ENCODE measurements around the gene APOE.
"Not testable (repeated sequence)": the region's sequence is repeated elsewhere in the genome, so short reads cannot be mapped to it uniquely, and the experiment has no call there.

APOE gene

GRCh38 chr19:44884566-44884965, 21.0 kb upstream of the APOE start:
- no peak for DNase-seq (ENCODE audit: low spot score)

DNA sequence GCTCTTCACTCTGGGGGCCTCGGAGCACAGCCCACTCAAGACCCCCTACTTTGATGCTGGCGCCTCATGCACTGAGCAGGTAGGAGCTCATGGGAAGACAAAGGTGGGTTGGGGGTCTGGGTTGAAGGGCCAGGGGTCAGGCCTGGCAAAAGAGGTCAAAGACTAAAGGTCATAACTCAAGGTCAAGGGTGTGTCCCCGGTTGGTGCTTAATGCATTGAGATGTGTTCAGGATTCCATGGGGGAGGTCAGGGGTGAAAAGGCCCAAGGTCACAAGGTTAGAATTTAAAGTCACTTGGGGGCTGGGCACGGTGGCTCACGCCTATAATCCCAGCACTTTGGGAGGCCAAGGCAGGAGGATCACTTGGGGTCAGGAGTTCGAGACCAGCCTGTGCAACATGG, 19.5 kb upstream of the APOE start:
- DNase-seq (ENCODE audit: low spot score) = no peak

- DNase-seq (ENCODE audit: low spot score) = no peak
Observed at GRCh38 chr19:44887648-44888047, 17.9 kb upstream of the APOE start.

GRCh38 chr19:44888335-44888734, 17.3 kb upstream of the APOE start:
- DNase-seq (ENCODE audit: low spot score) = not testable (repeated sequence)

DNA sequence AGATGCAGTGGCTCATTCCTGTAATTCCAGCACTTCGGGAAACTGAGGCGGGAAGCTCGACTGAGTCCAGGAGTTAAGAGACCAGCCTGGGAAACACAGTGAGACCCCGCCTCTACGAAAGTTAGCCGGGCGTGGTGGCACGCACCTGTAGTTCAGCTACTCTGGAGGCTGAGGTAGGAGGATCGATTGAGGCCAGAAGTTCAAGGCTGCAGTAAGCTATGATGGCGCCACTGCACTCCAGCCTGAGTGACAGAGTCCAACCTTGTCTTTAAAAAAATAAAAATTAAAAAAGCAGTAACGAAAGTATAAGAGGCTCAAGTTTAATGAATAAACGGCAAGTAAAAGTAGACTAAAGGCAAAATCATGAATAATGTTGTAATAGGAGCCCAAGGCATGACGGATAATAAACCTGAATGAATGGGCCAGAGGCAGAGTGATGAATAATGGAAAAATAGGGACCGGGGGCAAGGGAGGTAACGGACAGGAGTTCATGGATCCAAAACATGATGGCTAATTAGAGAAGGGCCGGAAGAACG, 15.7 kb upstream of the APOE start:
- no peak for DNase-seq (ENCODE audit: low spot score)

GRCh38 chr19:44890366-44891015, 15.1 kb upstream of the APOE start:
- peak; percentile 99 for DNase-seq (ENCODE audit: low spot score)

- DNase-seq (ENCODE audit: low spot score) = no peak
Observed at GRCh38 chr19:44891016-44891882, 14.3 kb upstream of the APOE start, which contains the start of gene TOMM40. TSS of gene TOMM40 (plus strand) at chr19:44891254. CDS start at chr19:44891416, 162 bp downstream.

DNA sequence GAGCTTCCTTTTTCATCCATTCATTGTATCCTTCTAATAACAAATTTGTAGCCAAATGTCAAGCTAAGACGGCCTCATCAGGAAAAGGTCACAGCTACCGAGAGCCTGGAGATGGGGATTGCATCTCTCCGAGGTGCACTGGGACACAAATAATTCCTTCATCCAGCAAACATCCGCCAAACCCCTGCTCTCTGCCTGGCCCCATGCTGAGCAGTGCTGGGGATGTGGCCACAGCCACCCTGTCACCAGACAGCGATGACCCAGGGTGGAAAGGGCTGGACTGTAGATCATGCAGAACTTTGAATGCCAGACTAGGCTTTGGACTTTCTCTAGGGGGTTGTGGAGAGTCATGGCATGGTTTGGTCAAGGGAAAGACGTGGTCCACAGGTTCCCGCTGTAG, 12.7 kb upstream of the APOE start:
- no peak for DNase-seq (ENCODE audit: low spot score)

DNA sequence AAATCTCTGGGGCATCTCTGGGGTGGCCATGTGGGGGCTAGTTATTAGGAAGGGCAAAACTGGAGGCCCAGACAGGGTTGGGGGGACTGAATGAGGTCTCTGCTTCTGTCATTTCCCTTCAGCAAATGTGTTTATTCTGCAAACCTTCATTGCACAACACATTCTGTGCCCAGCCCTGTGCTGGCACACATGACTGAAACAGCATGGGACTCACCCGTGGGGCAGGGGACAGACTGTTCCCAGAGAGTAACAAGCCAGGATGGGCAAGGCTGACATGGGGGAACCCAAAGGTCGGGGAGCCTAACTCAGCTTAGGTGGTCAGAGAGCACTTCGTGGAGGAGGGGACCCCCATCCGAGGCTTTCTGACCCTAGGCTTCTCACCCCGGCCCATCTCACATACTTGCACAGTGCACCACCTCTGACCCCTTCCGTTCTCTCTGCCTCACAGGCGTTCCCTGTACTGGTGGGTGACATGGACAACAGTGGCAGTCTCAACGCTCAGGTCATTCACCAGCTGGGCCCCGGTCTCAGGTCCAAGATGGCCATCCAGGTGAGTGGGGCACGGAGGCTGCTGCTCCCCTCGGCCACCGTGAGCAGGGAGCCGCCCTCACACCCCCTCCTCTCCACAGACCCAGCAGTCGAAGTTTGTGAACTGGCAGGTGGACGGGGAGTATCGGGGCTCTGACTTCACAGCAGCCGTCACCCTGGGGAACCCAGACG, 12.1 kb upstream of the APOE start:
- DNase-seq (ENCODE audit: low spot score) = no peak

- no peak for DNase-seq (ENCODE audit: low spot score)
Observed at GRCh38 chr19:44894052-44894400, 11.6 kb upstream of the APOE start.

GRCh38 chr19:44894946-44895345, 10.7 kb upstream of the APOE start:
- DNase-seq (ENCODE audit: low spot score) = no peak

- no peak for DNase-seq (ENCODE audit: low spot score)
Observed at GRCh38 chr19:44897835-44898234, 7.8 kb upstream of the APOE start.

- no peak for DNase-seq (ENCODE audit: low spot score)
Observed at GRCh38 chr19:44900328-44901244, 5.0 kb upstream of the APOE start.

- no peak for DNase-seq (ENCODE audit: low spot score)
Observed at GRCh38 chr19:44903216-44903601, 2.4 kb upstream of the APOE start.

GRCh38 chr19:44903602-44904425, 1.8 kb upstream of the APOE start:
- DNase-seq (ENCODE audit: low spot score) = no peak

DNA sequence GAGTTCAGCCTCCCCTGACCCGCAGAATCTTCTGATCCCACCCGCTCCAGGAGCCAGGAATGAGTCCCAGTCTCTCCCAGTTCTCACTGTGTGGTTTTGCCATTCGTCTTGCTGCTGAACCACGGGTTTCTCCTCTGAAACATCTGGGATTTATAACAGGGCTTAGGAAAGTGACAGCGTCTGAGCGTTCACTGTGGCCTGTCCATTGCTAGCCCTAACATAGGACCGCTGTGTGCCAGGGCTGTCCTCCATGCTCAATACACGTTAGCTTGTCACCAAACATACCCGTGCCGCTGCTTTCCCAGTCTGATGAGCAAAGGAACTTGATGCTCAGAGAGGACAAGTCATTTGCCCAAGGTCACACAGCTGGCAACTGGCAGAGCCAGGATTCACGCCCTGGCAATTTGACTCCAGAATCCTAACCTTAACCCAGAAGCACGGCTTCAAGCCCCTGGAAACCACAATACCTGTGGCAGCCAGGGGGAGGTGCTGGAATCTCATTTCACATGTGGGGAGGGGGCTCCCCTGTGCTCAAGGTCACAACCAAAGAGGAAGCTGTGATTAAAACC, 1.1 kb upstream of the APOE start:
- no peak for DNase-seq (ENCODE audit: low spot score)

DNA sequence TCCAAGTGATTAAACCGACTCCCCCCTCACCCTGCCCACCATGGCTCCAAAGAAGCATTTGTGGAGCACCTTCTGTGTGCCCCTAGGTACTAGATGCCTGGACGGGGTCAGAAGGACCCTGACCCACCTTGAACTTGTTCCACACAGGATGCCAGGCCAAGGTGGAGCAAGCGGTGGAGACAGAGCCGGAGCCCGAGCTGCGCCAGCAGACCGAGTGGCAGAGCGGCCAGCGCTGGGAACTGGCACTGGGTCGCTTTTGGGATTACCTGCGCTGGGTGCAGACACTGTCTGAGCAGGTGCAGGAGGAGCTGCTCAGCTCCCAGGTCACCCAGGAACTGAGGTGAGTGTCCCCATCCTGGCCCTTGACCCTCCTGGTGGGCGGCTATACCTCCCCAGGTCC, 2.0 kb downstream of the APOE start:
- no peak for DNase-seq (ENCODE audit: low spot score)

DNA sequence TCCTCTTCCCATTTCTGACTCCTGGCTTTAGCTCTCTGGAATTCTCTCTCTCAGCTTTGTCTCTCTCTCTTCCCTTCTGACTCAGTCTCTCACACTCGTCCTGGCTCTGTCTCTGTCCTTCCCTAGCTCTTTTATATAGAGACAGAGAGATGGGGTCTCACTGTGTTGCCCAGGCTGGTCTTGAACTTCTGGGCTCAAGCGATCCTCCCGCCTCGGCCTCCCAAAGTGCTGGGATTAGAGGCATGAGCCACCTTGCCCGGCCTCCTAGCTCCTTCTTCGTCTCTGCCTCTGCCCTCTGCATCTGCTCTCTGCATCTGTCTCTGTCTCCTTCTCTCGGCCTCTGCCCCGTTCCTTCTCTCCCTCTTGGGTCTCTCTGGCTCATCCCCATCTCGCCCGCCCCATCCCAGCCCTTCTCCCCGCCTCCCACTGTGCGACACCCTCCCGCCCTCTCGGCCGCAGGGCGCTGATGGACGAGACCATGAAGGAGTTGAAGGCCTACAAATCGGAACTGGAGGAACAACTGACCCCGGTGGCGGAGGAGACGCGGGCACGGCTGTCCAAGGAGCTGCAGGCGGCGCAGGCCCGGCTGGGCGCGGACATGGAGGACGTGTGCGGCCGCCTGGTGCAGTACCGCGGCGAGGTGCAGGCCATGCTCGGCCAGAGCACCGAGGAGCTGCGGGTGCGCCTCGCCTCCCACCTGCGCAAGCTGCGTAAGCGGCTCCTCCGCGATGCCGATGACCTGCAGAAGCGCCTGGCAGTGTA, 2.7 kb downstream of the APOE start:
- DNase-seq (ENCODE audit: low spot score) = no peak

DNA sequence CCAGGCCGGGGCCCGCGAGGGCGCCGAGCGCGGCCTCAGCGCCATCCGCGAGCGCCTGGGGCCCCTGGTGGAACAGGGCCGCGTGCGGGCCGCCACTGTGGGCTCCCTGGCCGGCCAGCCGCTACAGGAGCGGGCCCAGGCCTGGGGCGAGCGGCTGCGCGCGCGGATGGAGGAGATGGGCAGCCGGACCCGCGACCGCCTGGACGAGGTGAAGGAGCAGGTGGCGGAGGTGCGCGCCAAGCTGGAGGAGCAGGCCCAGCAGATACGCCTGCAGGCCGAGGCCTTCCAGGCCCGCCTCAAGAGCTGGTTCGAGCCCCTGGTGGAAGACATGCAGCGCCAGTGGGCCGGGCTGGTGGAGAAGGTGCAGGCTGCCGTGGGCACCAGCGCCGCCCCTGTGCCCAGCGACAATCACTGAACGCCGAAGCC, 3.3 kb downstream of the APOE start:
- DNase-seq (ENCODE audit: low spot score) = no peak

- DNase-seq (ENCODE audit: low spot score) = no peak
Observed at GRCh38 chr19:44909775-44910174, 4.2 kb downstream of the APOE start.

Measured in kidney capillary endothelial cell (primary cell).